SK-N-MC (cell line): ENCODE measurements around the gene RAB4B.
"Not testable (repeated sequence)": the region's sequence is repeated elsewhere in the genome, so short reads cannot be mapped to it uniquely, and the experiment has no call there.

Source experiments
- EZH2 ChIP-seq: fragments of 200-600 bp; sonication (generic); IDR thresholded peaks from one replicate; pipeline ENCODE4 v1.6.1; 2017; ENCODE audit warnings: antibody characterized with exemption
- FOXP2 ChIP-seq: optimal IDR thresholded peaks from 2 replicates; pipeline ENCODE3; 2011; ENCODE audit warnings: mild to moderate bottlenecking, moderate library complexity; ENCODE audit not compliant: insufficient read depth; ENCODE audit errors: extremely low read length, control extremely low read depth
- POLR2AphosphoS5 ChIP-seq: IDR thresholded peaks from 2 replicates; pipeline ENCODE4 v1.6.1; 2012; ENCODE audit warnings: mild to moderate bottlenecking, low read depth, low read length, borderline replicate concordance

DNA sequence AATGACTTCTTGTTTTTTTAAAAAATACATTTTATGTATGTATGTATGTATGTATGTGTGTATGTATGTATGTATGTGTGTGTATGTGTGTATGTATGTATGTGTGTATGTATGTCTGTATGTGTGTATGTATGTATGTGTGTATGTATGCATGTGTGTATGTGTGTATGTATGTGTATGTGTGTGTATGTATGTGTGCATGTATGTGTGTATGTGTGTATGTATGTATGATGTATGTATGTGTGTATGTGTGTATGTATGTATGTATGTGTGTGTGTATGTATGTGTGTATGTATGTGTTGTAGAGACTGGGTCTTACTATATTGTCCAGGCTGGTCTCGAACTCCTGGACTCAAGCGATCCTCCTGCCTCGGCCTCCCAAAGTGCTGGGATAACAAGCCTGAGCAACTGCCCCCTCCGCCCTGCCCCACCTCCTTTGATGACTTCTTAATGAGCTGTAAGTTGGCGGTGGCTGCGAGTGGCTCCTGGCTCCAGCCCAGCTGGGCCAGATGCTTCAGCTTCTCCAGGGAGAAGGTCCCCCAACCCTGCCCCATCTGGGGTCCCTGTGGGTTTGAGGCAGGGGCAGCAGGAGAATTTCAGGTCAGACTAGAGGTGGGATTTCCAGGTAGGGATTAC is 47.5 kb downstream of the RAB4B start:
- TF ChIP-seq EZH2, POLR2AphosphoS5, FOXP2: not testable (repeated sequence)
